ENCODE measurements around the gene SLC22A3.

The SLC22A3 gene

GRCh38 chr6:160419488-160419887, 71.3 kb downstream of the SLC22A3 start:
- H3K27ac ChIP-seq = no peak overlapping the region
- no peaks in the 10 kb centered on the region for H3K4me1 ChIP-seq (ENCODE audit: control insufficient read depth in 1 of 2, insufficient read depth in 1 of 2, low read depth in 1 of 2, low read length in 1 of 2)
- H3K36me3 ChIP-seq = no peaks in the 10 kb centered on the region
- no peak overlapping the region for H3K4me3 ChIP-seq (ENCODE audit: low read depth in 1 of 2, low read length in 1 of 2)
- no peak for TF ChIP-seq CTCF (IDR thresholded peaks at IDR 0.05)
- H3K9me3 ChIP-seq = no peaks in the 10 kb centered on the region
- no peaks in the 10 kb centered on the region for H3K27me3 ChIP-seq

GRCh38 chr6:160420253-160420968, 72.2 kb downstream of the SLC22A3 start:
- H3K4me3 ChIP-seq (ENCODE audit: low read depth in 1 of 2, low read length in 1 of 2) = no peak overlapping the region
- no peaks in the 10 kb centered on the region for H3K4me1 ChIP-seq (ENCODE audit: control insufficient read depth in 1 of 2, insufficient read depth in 1 of 2, low read depth in 1 of 2, low read length in 1 of 2)
- no peak for TF ChIP-seq CTCF (IDR thresholded peaks at IDR 0.05)
- H3K27me3 ChIP-seq = no peaks in the 10 kb centered on the region
- H3K27ac ChIP-seq = no peak overlapping the region
- no peaks in the 10 kb centered on the region for H3K36me3 ChIP-seq
- H3K9me3 ChIP-seq = no peaks in the 10 kb centered on the region

GRCh38 chr6:160420969-160421556, 72.9 kb downstream of the SLC22A3 start:
- Histone ChIP-seq H3K9me3 (no peaks in the 10 kb centered on the region), H3K4me1 (ENCODE audit: control insufficient read depth in 1 of 2, insufficient read depth in 1 of 2, low read depth in 1 of 2, low read length in 1 of 2) (no peaks in the 10 kb centered on the region), H3K27ac (no peak overlapping the region), H3K36me3 (no peaks in the 10 kb centered on the region), H3K27me3 (no peaks in the 10 kb centered on the region), H3K4me3 (ENCODE audit: low read depth in 1 of 2, low read length in 1 of 2) (no peak overlapping the region)
- no peak for TF ChIP-seq CTCF (IDR thresholded peaks at IDR 0.05)

- Histone ChIP-seq H3K4me3 (ENCODE audit: low read depth in 1 of 2, low read length in 1 of 2) (no peak overlapping the region), H3K36me3 (no peaks in the 10 kb centered on the region), H3K27ac (no peak overlapping the region), H3K27me3 (no peaks in the 10 kb centered on the region), H3K9me3 (no peaks in the 10 kb centered on the region), H3K4me1 (ENCODE audit: control insufficient read depth in 1 of 2, insufficient read depth in 1 of 2, low read depth in 1 of 2, low read length in 1 of 2) (no peaks in the 10 kb centered on the region)
- TF ChIP-seq CTCF (IDR thresholded peaks at IDR 0.05) = no peak
These were observed 73.7 kb downstream of the SLC22A3 start for GRCh38 chr6:160421854-160422253.

- no peaks in the 10 kb centered on the region for H3K36me3 ChIP-seq
- H3K27me3 ChIP-seq = no peaks in the 10 kb centered on the region
- TF ChIP-seq CTCF (IDR thresholded peaks at IDR 0.05) = no peak
- H3K4me3 ChIP-seq (ENCODE audit: low read depth in 1 of 2, low read length in 1 of 2) = no peak overlapping the region
- H3K9me3 ChIP-seq = no peaks in the 10 kb centered on the region
- H3K4me1 ChIP-seq (ENCODE audit: control insufficient read depth in 1 of 2, insufficient read depth in 1 of 2, low read depth in 1 of 2, low read length in 1 of 2) = no peaks in the 10 kb centered on the region
- no peak overlapping the region for H3K27ac ChIP-seq
These were observed 76.1 kb downstream of the SLC22A3 start for GRCh38 chr6:160424256-160424655.

Measured in neutrophil (primary cell).